ENCODE data around the gene AKT3. TPM values are rescaled to one million over a fixed set of nuclear protein-coding genes. Genes with fewer than 3 reads are reported as not detected.

Gene AKT3
- total and polyA plus RNA-seq, 4 donors, result 7.1 to 53.1 (median 23.8) TPM

- Histone ChIP-seq H3K36me3 (ENCODE audit: control insufficient read depth in 4 of 4, insufficient read depth in 4 of 4, low read length in 4 of 4) (no peaks in the 10 kb centered on the region), H3K9ac (ENCODE audit: insufficient read depth in 1 of 2, low read length in 2 of 2) (no peak overlapping the region), H3K9me3 (ENCODE audit: control insufficient read depth in 4 of 4, insufficient read depth in 3 of 4, low read length in 3 of 4) (peaks cover 0 to 5% (median 0%) of the 10 kb centered on the region in 4 donors), H3K4me1 (ENCODE audit: control insufficient read depth in 5 of 5, insufficient read depth in 5 of 5, low read length in 5 of 5) (peaks cover 0 to 3% (median 0%) of the 10 kb centered on the region in 5 donors), H3K4me3 (no peak overlapping the region), H3K27ac (ENCODE audit: low read depth in 1 of 2, low read length in 1 of 2) (no peak overlapping the region), H3K27me3 (ENCODE audit: control insufficient read depth in 3 of 3, insufficient read depth in 3 of 3, low read length in 2 of 3) (no peaks in the 10 kb centered on the region)
- no peak for TF ChIP-seq CTCF (IDR thresholded peaks at IDR 0.05; ENCODE audit: control extremely low read depth, extremely low read depth)
- DNase-seq (no peak), ATAC-seq (ENCODE audit: insufficient read depth, low FRiP score) (no peak)
Measured at GRCh38 chr1:243806310-243806709, 43.7 kb downstream of the AKT3 start.

GRCh38 chr1:243802736-243803135 is 47.3 kb downstream of the AKT3 start:
- no peak for TF ChIP-seq CTCF (IDR thresholded peaks at IDR 0.05; ENCODE audit: control extremely low read depth, extremely low read depth)
- no peak for DNase-seq
- no peaks in the 10 kb centered on the region for H3K27me3 ChIP-seq (ENCODE audit: control insufficient read depth in 3 of 3, insufficient read depth in 3 of 3, low read length in 2 of 3)
- H3K4me1 ChIP-seq (ENCODE audit: control insufficient read depth in 5 of 5, insufficient read depth in 5 of 5, low read length in 5 of 5), result peaks cover 0 to 5% (median 0%) of the 10 kb centered on the region in 5 donors
- no peak for ATAC-seq (ENCODE audit: insufficient read depth, low FRiP score)
- H3K36me3 ChIP-seq (ENCODE audit: control insufficient read depth in 4 of 4, insufficient read depth in 4 of 4, low read length in 4 of 4), result no peaks in the 10 kb centered on the region
- WGBS, 2 donors, result 98 to 99% methylated on average over 3 of the region's 3 CpGs
- H3K9me3 ChIP-seq (ENCODE audit: control insufficient read depth in 4 of 4, insufficient read depth in 3 of 4, low read length in 3 of 4), result peaks cover 0 to 5% (median 0%) of the 10 kb centered on the region in 4 donors
- H3K4me3 ChIP-seq, result no peak overlapping the region
- no peak overlapping the region for H3K9ac ChIP-seq (ENCODE audit: insufficient read depth in 1 of 2, low read length in 2 of 2)
- no peak overlapping the region for H3K27ac ChIP-seq (ENCODE audit: low read depth in 1 of 2, low read length in 1 of 2)

GRCh38 chr1:243801378-243801777 is 48.7 kb downstream of the AKT3 start:
- Histone ChIP-seq H3K27me3 (ENCODE audit: control insufficient read depth in 3 of 3, insufficient read depth in 3 of 3, low read length in 2 of 3) (no peaks in the 10 kb centered on the region), H3K9ac (ENCODE audit: insufficient read depth in 1 of 2, low read length in 2 of 2) (no peak overlapping the region), H3K9me3 (ENCODE audit: control insufficient read depth in 4 of 4, insufficient read depth in 3 of 4, low read length in 3 of 4) (no peaks in the 10 kb centered on the region), H3K4me1 (ENCODE audit: control insufficient read depth in 5 of 5, insufficient read depth in 5 of 5, low read length in 5 of 5) (peaks cover 0 to 9% (median 0%) of the 10 kb centered on the region in 5 donors), H3K36me3 (ENCODE audit: control insufficient read depth in 4 of 4, insufficient read depth in 4 of 4, low read length in 4 of 4) (no peaks in the 10 kb centered on the region), H3K27ac (ENCODE audit: low read depth in 1 of 2, low read length in 1 of 2) (no peak overlapping the region), H3K4me3 (no peak overlapping the region)
- WGBS, 2 donors, result 96 to 100% methylated on average over 1 of the region's 1 CpG
- no peak for DNase-seq
- no peak for ATAC-seq (ENCODE audit: insufficient read depth, low FRiP score)
- TF ChIP-seq CTCF (IDR thresholded peaks at IDR 0.05; ENCODE audit: control extremely low read depth, extremely low read depth), result no peak

- no peak for ATAC-seq (ENCODE audit: insufficient read depth, low FRiP score)
Measured at GRCh38 chr1:243799908-243800307, 50.1 kb downstream of the AKT3 start.

More at GRCh38 chr1:243799908-243800307, 50.1 kb downstream of the AKT3 start:
- Histone ChIP-seq H3K27me3 (ENCODE audit: control insufficient read depth in 3 of 3, insufficient read depth in 3 of 3, low read length in 2 of 3) (no peaks in the 10 kb centered on the region), H3K4me3 (no peak overlapping the region), H3K4me1 (ENCODE audit: control insufficient read depth in 5 of 5, insufficient read depth in 5 of 5, low read length in 5 of 5) (peaks cover 0 to 9% (median 0%) of the 10 kb centered on the region in 5 donors), H3K36me3 (ENCODE audit: control insufficient read depth in 4 of 4, insufficient read depth in 4 of 4, low read length in 4 of 4) (no peaks in the 10 kb centered on the region), H3K9ac (ENCODE audit: insufficient read depth in 1 of 2, low read length in 2 of 2) (no peak overlapping the region), H3K9me3 (ENCODE audit: control insufficient read depth in 4 of 4, insufficient read depth in 3 of 4, low read length in 3 of 4) (no peaks in the 10 kb centered on the region), H3K27ac (ENCODE audit: low read depth in 1 of 2, low read length in 1 of 2) (no peak overlapping the region)
- DNase-seq, result no peak
- no peak for TF ChIP-seq CTCF (IDR thresholded peaks at IDR 0.05; ENCODE audit: control extremely low read depth, extremely low read depth)
